Endometrium (tissue), 2 donors: ENCODE data around the gene HLA-DQB1.

Experiments
- FAIRE-seq: peaks from 2 replicates; lab custom pipeline; 2012; peaks lifted over from hg19 to GRCh38; lab: Jason Lieb, UNC
- donor health status: control.
- donor health status: control.

HLA-DQB1 gene

GRCh38 chr6:32625137-32625536 lies 41.3 kb downstream of the HLA-DQB1 start:
- FAIRE-seq = no peak

- no peak for FAIRE-seq
Measured at GRCh38 chr6:32624565-32624964, 41.9 kb downstream of the HLA-DQB1 start.

- no peak for FAIRE-seq
Measured at GRCh38 chr6:32623693-32624092, 42.8 kb downstream of the HLA-DQB1 start.

GRCh38 chr6:32622545-32623401 lies 43.7 kb downstream of the HLA-DQB1 start:
- no peak for FAIRE-seq

GRCh38 chr6:32621372-32621771 lies 45.1 kb downstream of the HLA-DQB1 start:
- FAIRE-seq = no peak

GRCh38 chr6:32617751-32618150 lies 48.7 kb downstream of the HLA-DQB1 start:
- FAIRE-seq = no peak

GRCh38 chr6:32615885-32616532 lies 50.4 kb downstream of the HLA-DQB1 start:
- FAIRE-seq = no peak

- no peak for FAIRE-seq
Measured at GRCh38 chr6:32614366-32615081, 51.9 kb downstream of the HLA-DQB1 start.

- FAIRE-seq = no peak
Measured at GRCh38 chr6:32613475-32613874, 53.0 kb downstream of the HLA-DQB1 start.

GRCh38 chr6:32610682-32611296 lies 55.7 kb downstream of the HLA-DQB1 start:
- no peak for FAIRE-seq

GRCh38 chr6:32609731-32610640 lies 56.5 kb downstream of the HLA-DQB1 start:
- peak; percentile 88 for FAIRE-seq
